ENCODE measurements around the gene RTN1. TPM values are rescaled to one million over a fixed set of nuclear protein-coding genes. Genes with fewer than 3 reads are reported as not detected.

The RTN1 gene
- total RNA-seq, 1 donor from 2014 or later: 1.5 TPM

DNA sequence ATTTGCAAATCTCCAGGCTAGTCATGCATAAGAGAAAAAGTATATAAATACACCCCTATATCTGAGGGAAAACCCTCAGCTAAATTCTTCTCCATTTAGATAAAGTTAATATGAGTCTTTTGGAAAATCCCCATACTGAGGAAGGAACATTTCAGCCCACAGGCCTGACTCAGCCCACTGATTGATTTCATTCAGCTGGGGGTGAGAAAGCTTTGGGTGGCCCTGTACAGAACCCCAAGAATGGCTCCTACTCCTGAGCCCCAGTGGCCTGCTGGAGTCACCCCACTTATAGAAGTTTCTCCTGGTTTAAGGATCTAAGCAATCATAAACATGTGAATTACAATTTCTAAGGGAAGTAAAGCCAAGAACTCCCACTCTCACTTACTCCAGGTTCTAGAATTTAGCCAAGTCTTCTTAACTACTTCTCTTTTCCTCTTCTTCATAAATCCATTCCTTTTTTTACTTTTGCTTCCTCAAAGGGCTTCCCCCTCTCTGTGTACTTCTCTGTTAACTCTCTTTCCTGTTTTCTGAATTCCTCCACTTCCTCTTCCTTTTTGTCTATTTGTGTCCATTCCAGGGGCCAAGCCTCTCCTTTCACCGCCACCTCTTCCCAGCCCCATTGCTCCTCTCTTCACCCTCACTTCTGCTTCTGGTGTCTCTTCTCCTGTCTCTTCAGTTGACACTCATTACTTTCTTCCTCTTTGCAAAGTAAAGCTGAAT is 21.0 kb downstream of the RTN1 start:
- no peak for DNase-seq (ENCODE audit: low read depth, low spot score)

DNA sequence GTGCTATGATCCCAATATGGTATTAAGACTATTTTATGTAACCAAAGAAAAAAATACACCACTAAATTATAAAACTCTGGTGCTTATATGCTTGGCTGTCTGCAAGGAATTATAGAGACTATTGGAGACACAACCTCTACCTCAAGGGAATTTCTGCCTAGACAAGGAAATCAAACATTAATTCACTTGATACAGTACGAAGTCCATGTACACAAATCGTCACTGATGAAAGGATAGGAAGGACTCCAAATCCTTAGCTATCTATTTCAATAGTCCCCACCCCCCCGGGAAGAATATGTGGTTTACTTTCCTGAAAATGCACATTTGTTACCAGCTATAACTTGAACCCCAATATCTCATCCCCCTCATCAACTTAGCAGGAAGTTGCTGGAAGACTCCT is 21.9 kb downstream of the RTN1 start:
- DNase-seq (ENCODE audit: low read depth, low spot score): no peak

DNA sequence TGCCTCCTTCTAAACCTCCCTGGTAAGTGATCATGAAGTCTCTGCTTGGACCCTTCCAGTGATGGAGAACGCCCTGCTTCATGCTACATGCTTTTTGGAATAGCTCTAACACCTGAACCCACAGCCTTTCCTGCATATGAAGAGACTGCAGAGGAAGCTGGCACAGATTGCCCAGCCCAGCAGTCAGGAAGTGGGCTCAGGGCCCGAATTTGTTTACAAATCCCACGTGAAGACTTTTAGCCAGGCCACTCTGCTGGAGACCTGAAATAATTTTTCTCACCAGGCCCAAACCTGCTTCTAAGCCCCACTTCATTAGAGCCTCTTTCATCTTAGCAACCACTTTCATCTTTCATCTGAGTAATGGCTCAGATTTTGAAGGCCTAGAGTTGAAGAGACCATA is 22.9 kb downstream of the RTN1 start:
- DNase-seq (ENCODE audit: low read depth, low spot score): no peak

DNA sequence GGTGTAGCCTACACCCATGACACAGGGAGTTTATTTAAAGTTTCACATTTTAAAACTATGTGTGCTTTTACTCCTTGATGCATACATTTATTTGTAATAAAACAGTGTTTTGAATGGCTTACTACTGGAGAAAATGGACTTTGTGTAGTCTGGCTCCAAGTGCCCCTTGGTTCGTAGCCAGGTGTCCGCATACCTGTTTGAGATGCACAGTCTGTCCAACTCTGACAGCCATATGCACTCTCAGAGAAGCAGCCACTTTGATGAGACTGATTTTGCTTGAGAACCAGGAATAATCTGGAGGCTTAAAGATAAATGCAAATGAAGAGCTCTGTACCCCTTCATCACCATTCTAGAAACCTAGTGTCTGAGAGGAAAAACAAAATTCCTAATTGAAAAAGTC is 24.0 kb downstream of the RTN1 start:
- DNase-seq (ENCODE audit: low read depth, low spot score): no peak

DNA sequence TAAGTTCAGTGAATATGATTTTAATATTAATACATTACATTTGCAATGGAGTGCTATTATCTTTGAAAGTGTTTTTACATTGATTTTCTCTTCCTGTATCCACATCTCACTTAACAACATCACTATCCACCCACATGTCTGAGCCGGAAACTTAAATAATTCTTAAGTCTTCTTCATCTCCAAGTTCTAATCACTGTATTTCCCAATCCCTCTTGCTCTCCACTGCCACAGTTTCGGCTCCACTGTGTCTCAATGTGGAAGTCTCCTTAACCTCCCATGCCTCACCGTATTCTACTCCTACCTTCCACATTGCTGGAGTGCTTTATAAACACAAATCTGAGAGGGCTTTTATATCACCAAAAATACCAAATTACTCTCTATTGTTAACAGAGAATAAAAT is 25.3 kb downstream of the RTN1 start:
- no peak for DNase-seq (ENCODE audit: low read depth, low spot score)

DNA sequence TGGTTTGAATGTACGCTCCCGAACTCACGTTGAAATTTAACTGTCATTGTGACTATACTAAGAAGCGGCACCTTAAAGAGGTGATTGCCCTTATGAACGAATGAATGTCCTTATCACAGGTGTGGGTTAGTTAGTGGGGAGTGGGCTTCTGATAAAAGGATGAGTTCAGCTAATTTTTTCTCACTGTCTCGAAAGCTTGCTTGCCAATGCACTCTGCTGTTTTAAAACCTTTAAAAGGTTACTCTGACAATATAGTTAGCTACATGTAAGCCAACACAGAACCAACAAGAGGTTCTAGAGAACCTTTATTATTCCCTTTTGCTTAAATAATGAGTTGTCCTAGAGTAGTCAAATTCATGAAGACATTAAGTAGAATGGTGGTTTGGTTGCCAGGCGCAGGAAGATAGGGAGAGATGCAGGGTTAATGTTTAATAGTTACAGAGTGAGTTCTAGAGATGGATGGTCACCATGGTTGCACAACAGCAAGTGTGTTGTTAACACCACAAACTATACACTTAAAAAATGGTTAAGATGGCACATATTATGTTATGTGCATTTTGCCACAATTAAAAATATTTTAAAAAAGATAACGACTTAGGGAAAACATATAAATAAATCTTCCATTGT is 26.3 kb downstream of the RTN1 start:
- DNase-seq (ENCODE audit: low read depth, low spot score): no peak

DNA sequence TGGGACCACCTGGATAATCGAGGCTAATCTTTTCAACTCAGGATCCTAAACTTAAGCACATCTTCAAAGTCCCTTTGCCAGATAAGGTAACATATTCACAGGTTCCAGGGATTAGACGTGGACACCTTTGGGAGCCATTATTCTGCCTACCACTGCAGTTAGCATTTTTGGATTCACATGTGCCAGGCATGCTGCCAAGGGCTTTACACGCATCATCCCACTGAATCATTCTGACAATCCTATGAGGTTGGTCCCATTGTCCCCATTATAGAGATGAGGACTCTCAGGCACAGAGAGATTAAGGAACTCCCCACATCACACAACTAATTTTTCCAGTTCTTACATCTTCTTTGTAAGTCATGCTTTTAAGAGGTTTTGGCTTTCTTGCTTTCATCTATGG is 34.5 kb downstream of the RTN1 start:
- no peak for DNase-seq (ENCODE audit: low read depth, low spot score)

DNA sequence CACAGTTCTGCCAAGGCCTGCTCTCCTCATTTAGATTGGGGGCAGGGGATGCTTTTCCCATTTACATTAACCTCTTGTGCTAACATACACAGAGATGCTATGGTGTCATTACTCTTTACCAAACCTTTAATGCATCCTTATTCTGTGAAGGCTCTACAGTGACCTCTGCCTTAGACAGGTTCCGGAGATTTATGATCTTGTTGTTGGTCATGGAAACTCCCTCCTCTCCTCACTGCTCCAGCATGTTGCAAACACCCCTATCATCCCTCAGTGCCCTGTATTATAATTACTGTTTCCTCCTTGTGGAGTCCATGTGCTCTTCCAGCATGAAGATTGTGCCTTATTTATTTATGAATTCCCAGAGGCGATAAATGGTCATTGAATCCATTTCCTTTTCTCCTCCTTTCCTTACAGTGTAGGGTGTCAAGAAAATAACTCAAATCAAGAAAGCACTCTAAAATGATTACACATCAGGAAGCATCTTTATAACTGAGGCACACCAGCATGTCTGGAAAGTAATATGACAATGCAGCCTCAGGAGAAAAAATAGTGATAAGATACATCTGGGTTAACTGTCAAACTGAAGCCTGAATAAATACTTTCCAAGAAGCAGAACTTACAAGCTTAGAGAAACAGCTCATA is 37.8 kb downstream of the RTN1 start:
- no peak for DNase-seq (ENCODE audit: low read depth, low spot score)

DNA sequence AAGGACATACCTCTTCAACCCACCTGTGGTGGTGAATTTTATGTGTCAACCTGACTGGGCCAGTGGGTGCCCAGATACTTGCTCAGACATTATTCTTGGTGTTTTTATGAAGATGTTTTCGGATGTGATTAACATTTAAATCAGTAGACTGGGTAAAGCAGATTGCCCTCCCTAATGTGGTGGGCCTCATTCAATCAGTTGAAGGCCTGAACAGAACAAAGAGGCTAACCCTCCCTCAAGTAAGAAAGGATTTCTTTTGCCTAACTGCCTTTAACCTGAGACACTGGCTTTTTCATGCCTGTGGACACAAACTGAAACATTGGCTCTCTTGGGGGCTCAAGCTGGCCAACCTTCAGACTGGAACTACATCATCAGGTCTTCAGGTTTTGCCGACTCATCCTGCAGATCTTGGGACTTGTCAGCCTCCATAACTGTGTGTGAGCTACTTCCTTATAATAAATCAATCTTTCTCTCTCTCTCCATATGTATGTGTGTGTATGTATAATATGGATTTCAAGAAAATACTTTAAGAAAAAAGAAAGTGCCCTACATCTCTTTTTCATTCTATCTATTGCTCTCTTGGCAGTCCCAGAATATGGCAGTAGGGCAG is 39.4 kb downstream of the RTN1 start:
- no peak for DNase-seq (ENCODE audit: low read depth, low spot score)

DNA sequence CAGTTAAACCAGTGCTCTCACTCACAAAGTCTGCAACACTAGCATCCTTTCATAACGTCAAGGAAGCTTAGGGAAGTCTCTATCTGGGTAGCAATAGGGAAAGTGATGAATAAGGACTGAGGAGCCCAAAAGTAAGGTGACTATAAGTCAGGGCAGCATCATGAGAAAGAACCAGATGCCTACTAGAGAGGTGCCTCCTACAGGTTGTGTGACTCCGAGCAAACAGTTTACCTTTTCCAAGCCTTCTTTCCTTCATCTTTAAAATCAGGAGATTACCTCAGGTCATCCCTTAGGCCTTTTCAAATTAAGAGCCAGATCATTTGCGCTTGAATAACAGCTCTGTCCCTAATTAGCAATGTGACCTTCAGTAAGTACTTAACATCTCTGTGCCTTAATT is 40.2 kb downstream of the RTN1 start:
- no peak for DNase-seq (ENCODE audit: low read depth, low spot score)

DNA sequence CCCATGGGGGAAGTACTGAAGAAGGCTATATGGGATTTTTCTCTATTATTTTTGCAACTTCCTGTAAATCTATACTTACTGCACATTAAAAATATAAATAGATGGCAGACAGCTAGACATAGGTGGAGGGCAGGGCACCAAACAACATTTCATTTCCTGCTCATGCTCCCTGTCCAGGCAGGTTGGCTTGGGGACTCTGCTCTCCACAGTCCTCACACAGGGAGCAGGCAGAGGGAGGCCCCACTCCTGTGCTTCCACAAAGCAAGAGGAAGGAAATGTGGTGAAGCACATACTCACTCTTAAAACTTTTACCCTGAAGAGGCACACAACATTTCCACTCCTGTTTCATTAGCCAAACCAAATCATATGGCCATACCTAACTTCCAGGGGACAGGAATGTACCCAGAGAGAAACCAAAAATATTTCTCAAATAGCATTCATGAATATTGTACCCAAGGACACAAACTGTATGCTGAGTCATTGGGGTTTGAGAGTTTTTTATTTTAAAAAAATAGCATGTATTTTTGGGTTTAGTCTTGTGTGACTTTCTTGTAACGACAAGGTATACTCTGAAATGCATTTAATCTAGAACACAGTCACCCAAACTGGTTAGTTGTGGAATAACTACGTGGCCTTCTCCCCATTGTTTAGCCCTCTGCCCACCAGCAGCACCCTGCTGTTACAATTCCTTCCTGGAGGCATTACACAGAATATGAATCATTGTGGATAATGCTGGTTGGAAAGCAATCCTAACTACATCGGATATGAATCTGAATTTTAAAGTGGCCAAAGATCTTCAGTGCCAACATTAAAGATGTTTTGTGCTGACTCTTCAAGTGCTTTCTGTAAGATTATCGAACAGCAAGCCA is 40.9 kb downstream of the RTN1 start:
- peak; percentile 19 for DNase-seq (ENCODE audit: low read depth, low spot score)

DNA sequence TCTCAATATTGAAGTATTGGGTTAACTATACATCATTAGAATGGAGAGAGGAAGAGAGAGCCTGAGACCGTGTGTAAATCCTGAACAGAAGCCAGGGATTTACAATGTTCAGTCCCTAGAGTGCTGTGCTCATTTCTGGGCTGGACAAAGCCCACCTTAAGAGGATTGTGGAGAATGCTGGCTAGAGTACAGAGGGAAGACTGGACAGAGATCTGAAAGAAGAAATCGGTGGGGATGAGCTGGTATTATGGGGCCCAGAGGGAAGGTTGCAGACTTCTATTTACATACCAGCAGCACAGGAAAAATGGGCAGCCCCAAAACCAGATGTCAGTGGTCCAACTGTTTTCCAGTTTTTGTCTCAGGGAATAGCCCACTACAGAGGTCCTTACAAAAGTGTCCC is 42.3 kb downstream of the RTN1 start:
- DNase-seq (ENCODE audit: low read depth, low spot score): no peak

DNA sequence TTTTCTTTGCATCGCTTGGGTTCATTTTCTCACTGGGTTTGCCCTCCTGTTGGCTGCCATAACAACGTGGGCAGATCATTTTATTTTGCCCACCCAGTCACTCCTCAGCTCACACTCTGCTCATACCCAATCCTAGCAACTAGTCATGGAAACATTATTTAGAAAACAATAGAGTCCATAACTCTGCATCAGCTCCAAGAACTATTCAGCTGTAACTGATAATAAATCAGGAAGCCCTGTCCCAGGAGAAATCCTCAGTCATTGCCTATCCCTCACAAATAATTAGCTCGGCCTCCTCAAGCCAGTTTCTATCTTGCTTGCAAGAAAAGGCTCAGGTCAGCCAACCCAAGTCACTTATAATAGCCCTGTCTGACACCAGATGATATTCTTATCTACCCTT is 43.2 kb downstream of the RTN1 start:
- DNase-seq (ENCODE audit: low read depth, low spot score): no peak

DNA sequence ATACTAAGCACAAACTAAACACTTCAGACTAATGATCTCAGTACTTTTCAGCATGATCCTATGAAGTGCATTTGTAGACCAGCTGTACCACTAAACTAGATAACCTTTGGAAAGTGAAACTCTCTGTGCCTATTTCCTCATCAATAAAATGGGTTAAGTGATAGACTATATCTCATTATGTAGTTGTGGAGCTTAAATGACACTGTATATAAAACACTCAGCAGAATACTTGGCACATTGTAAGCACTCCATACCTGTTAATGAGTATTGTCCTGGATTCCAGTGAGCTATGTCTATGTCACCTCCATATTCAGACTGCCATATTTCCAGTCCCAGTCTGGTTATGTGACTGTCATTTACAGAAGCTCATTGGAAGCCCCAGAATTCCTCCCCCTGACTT is 44.4 kb downstream of the RTN1 start:
- no peak for DNase-seq (ENCODE audit: low read depth, low spot score)

DNA sequence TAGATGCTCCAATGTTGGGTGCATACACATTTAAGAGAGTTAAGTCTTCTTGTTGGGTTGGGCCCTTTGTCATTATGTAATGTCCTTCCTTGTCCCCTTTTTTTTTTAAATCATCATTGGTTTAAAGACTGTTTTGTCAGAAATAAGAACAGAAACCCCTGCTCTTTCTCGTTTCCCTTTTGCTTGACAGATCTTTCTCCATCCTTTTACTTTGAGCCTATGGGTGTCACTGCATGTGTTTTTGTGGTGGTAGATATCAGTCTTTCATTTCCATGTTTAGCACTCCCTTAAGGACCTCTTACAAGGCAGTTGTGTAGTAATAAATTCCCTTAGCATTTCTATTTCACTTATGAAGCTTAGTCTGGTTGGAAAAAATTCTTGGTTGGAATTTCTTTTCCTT is 47.4 kb downstream of the RTN1 start:
- DNase-seq (ENCODE audit: low read depth, low spot score): no peak

DNA sequence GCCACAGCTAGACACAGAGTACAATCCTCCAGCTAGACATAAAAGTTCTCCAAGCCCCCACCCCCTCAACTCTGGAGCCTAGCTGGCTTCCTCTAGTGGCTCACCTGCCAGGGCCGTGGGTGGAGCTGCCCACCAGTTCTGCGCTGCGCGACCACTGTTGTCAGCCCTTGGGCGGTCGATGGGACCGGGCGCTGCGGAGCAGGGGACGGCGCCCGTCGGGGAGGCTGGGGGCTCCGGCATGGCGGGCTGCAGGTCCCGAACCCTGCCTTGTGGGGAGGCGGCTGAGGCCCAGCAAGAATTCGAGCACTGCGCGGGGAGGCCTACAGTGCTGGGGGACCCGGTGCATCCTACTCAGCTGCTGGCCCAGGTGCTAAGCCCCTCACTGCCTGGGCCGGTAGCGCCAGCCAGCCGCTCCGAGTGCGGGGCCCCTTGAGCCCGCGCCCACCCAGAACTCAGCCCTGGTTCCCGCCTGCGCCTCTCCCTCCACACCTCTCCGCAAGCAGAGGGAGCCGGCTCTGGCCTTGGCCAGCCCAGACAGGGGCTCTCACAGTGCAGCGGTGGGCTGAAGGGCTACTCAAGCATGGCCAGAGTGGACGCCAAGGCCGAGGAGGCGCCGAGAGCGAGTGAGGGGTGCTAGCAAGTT is 51.0 kb downstream of the RTN1 start:
- DNase-seq (ENCODE audit: low read depth, low spot score): no peak

DNA sequence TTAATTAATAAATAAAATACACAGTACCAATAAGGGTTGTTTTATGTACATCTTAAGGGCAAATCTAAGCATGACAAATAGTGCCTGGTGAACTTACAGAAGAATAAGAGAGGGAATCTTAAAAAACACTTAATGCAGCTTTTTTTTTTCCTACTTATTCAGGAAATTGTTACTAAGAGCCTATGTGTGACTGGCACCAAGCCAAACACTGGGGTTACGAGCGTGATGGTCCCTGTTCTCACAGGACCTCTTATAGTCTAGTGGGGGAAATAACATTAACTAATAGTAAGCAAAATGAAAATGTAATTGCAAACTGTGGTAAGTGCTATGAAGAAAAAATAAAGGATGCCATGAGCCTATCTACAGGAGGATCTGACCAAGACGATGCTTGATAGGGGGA is 53.6 kb downstream of the RTN1 start:
- DNase-seq (ENCODE audit: low read depth, low spot score): no peak

DNA sequence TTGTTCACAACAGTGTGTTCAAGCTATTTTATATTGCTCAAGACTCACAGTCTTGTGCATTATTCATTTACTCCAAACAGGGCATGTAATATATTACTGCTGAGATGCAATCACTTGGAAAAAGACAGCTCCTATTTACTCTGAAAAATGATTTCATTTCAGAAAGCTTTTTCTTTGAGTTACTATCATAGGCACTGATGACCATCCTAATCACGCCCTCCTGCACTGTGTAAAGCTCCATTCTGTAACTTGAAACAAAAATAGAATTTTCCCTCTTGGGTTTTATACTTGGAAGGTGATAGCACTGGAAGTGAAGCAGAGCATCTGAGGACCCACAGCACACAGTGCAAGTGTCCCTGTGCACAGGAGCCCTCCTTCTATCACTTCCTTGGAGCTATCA is 55.6 kb downstream of the RTN1 start:
- no peak for DNase-seq (ENCODE audit: low read depth, low spot score)

DNA sequence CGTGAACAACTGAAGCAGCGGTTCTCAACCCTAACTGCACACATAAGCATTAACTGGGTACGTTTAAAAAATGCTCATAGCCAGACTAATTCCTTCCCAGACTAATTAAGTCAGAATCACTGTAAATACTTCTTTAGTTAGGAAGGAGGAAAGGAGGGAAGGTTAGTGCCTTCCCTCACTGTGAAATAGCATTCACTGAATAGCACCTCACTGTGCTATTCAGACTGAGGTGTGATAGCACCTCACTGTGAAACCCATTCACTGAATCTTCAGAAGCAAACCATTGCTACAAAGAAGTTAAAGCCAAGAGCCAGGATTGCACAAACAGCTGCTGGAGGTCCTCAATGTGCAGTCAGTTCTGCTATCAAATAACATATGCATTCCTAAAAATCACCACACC is 58.8 kb downstream of the RTN1 start:
- no peak for DNase-seq (ENCODE audit: low read depth, low spot score)

DNA sequence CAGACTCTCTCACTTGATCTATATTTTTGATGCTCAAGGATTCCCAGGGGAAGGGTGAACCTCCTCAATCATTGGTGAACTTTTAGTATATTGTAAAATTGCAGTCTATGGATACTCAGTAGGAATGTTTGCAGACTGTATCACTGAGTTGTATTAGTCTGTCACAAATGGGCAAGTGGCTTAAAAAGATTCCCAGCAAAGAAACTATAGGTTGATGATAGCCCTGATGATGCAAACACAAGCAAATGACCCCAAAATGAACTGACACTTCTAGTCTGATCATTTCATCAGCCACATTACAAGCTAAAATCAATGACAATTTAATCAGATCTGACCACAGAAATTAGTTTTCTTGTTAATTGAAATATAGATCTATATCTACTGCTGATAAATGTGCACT is 59.5 kb downstream of the RTN1 start:
- DNase-seq (ENCODE audit: low read depth, low spot score): no peak

DNA sequence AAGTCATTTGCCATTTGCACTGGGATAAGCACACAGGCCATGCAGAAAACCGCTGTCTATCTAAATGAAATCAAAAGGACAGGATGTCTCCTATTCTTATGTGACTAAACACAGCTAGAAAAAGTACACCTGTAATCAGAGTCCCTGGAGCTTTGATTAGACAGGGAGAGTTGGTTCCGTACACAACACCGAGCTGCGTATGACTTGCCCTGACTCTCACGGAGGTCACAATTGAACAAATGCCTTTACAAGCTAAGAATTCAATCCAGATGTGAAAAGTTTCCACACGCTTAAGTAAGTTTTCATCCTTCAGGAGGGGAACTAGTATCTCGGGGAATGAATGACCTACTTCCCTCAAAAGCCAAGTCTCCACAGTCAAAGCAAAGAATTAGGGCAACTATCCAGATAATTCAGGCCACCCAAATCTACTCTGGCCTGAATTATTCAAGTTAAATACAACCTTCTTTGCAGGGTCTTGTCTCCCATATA is 67.5 kb downstream of the RTN1 start:
- no peak for DNase-seq (ENCODE audit: low read depth, low spot score)
